Neutrophil (primary cell): ENCODE measurements around the gene DNAJC4.
A peak's percentile ranks its signal among the peaks of the same experiment; 100 is the strongest.

Experiments used
- H3K27ac ChIP-seq: fragments of 200-600 bp; sonication (generic); 2 replicates; pipeline ENCODE4 v1.5.1; 2016; ENCODE audit warnings: mild to moderate bottlenecking, moderate library complexity
- H3K27me3 ChIP-seq: fragments of 200-600 bp; sonication (generic); 2 replicates; pipeline ENCODE4 v1.6.0; 2016; ENCODE audit warnings: mild to moderate bottlenecking
- H3K36me3 ChIP-seq: fragments of 200-600 bp; sonication (generic); 2 replicates; pipeline ENCODE4 v1.5.1; 2017
- H3K4me1 ChIP-seq, 2 experiments: fragments of 200-600 bp in 1 of 2; sonication (generic) in 1 of 2; 1 replicate in 1 of 2; 2 replicates in 1 of 2; pipeline versions ENCODE4 v1.5.1 to v1.6.1; 2013 to 2016; ENCODE audit warnings: low read depth in 1 of 2, low read length in 1 of 2, mild to moderate bottlenecking in 1 of 2, moderate library complexity in 1 of 2; ENCODE audit not compliant: control insufficient read depth in 1 of 2, insufficient read depth in 1 of 2
- H3K4me3 ChIP-seq, 2 experiments: fragments of 200-600 bp in 1 of 2; sonication (generic) in 1 of 2; 1 replicate in 1 of 2; 2 replicates in 1 of 2; pipeline ENCODE4 v1.5.1; 2013 to 2016; ENCODE audit warnings: low read depth in 1 of 2, low read length in 1 of 2, mild to moderate bottlenecking in 1 of 2, moderate library complexity in 1 of 2
- H3K9me3 ChIP-seq: fragments of 200-600 bp; sonication (generic); 2 replicates; pipeline ENCODE4 v1.5.1; 2016
- TF ChIP-seq, protein P1 (sequence below): fragments of 200-600 bp; sonication (generic); IDR thresholded peaks from 2 replicates; pipeline ENCODE4 v1.5.1; 2016; ENCODE audit warnings: antibody characterized with exemption

The DNAJC4 gene

DNA sequence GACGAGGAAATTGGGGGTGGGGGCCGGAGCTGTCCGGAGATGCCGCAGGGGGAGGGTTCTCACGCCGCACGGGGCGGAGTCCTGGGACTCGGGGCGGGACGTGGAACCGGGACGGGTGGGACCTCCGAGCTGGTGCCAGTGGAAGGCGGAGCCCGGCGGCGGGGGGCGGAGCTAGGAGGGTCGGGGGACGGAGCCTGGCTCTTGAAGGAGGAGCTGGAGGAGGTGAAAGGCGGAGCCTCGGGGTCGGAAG is 10.8 kb downstream of the DNAJC4 start:
- Histone ChIP-seq H3K4me3 (peak overlapping the region; percentile 89 to 95), H3K4me1 (peaks cover 65 to 73% of the 10 kb centered on the region in 2 experiments)
- TF ChIP-seq, protein P1, sequence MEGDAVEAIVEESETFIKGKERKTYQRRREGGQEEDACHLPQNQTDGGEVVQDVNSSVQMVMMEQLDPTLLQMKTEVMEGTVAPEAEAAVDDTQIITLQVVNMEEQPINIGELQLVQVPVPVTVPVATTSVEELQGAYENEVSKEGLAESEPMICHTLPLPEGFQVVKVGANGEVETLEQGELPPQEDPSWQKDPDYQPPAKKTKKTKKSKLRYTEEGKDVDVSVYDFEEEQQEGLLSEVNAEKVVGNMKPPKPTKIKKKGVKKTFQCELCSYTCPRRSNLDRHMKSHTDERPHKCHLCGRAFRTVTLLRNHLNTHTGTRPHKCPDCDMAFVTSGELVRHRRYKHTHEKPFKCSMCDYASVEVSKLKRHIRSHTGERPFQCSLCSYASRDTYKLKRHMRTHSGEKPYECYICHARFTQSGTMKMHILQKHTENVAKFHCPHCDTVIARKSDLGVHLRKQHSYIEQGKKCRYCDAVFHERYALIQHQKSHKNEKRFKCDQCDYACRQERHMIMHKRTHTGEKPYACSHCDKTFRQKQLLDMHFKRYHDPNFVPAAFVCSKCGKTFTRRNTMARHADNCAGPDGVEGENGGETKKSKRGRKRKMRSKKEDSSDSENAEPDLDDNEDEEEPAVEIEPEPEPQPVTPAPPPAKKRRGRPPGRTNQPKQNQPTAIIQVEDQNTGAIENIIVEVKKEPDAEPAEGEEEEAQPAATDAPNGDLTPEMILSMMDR, result no peak

DNA sequence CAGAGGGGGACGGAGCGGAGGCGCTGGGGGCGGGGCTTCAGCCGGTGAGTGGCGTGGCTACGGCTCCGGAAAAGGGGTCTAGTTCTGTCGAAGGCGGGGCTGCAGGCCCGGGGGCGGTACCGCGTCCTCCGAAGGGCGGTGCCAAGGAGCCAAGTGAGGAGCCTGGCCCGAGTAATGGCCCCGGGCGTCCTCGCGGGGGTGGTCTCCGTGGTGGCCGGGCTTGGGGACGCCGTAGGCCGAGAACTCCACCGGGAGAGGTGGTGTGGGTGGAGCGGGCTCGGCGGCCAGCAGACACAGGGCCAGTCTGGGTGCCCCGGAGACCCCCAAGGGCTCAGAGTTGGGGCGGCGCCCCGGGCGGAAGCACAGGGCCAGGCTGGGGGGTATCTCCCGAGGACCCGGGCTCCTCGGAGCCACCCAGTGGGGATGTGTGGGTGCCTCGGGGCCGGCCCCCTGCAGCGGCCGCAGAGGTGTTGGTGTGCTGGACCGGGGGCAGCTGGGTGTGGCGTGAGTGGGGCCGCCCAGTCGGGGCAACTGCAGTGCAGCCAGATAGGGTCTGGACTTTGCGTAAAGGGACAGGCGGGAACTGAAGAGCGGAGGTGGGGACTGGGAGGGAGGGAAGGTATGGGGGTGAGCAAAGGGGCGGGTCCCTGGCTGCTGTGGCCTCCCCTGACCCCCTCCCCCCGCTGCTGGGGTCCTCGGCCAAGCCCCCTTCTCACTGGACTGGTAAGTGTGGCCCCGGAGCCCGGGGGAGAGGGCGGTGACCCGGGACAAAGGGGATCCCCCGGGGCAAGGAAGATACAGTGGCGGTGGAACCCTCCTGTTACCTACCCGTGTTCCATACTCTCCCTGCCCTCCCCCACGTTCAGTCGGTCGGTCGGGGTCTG is 11.4 kb downstream of the DNAJC4 start:
- H3K27ac ChIP-seq, result peak overlapping the region; percentile 96
- TF ChIP-seq, protein P1, result no peak
- peaks cover 7% of the 10 kb centered on the region for H3K27me3 ChIP-seq
- peak overlapping the region; percentile 89 to 95 for H3K4me3 ChIP-seq
- peaks cover 67 to 76% of the 10 kb centered on the region in 2 experiments for H3K4me1 ChIP-seq
- H3K36me3 ChIP-seq, result no peaks in the 10 kb centered on the region
- H3K9me3 ChIP-seq, result no peaks in the 10 kb centered on the region

More for the DNA sequence above, 10.8 kb downstream of the DNAJC4 start:
- Histone ChIP-seq H3K9me3 (no peaks in the 10 kb centered on the region), H3K36me3 (no peaks in the 10 kb centered on the region), H3K27me3 (peaks cover 6% of the 10 kb centered on the region), H3K27ac (peak overlapping the region; percentile 96)

DNA sequence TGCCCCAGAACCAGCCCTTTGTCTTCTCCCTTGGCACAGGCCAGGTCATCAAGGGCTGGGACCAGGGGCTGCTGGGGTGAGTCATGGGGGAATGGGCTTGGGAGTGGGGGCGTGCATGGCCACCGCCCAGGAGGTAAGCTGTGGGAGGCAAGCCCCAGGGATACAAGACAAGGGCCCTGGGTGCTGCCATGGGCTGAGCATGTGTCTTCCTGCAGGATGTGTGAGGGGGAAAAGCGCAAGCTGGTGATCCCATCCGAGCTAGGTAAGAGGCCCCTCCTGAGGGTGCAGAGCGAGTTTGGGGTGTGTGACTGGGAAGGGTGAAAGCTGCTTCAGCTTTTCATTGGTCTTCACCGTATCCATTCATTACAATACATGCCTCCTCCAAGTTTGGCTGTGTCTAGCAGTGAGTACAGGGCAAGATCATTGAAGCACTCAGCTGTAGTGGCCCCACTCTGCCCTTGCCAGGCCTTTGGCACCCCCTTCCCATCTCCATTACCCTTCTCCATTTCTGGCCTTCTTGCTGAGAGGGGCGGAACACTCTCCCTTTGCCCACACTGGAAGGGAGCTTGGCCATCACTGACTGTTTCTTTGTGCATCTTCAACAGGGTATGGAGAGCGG is 13.0 kb downstream of the DNAJC4 start:
- Histone ChIP-seq H3K4me1 (peaks cover 64 to 76% of the 10 kb centered on the region in 2 experiments), H3K36me3 (no peaks in the 10 kb centered on the region), H3K27me3 (peaks cover 10% of the 10 kb centered on the region), H3K27ac (peak overlapping the region; percentile 10), H3K4me3 (no peak overlapping the region), H3K9me3 (no peaks in the 10 kb centered on the region)
- TF ChIP-seq, protein P1, result no peak

DNA sequence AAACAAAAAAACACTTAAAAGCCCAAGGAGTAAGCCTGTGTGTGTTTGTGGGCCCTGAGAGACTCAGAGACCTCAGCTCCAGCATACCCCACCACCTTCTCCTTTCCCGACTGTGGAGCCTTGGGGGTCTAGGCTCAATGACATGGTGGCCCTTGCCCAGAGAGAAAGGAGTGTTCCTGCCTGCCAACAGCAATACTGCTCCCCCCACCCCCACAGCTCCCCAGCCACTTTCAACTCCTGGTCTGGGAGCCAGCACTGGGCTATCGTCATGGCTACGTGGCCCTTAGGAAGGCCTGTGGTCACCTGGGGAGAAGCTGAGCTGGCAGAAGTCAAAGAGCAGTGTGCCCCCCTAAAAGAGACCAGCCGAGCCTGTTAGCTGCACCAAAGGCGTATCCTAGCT is 13.8 kb downstream of the DNAJC4 start:
- TF ChIP-seq, protein P1, result no peak
- Histone ChIP-seq H3K4me1 (peaks cover 57 to 68% of the 10 kb centered on the region in 2 experiments), H3K4me3 (no peak overlapping the region), H3K27ac (no peak overlapping the region), H3K9me3 (no peaks in the 10 kb centered on the region), H3K36me3 (no peaks in the 10 kb centered on the region), H3K27me3 (peaks cover 10% of the 10 kb centered on the region)

DNA sequence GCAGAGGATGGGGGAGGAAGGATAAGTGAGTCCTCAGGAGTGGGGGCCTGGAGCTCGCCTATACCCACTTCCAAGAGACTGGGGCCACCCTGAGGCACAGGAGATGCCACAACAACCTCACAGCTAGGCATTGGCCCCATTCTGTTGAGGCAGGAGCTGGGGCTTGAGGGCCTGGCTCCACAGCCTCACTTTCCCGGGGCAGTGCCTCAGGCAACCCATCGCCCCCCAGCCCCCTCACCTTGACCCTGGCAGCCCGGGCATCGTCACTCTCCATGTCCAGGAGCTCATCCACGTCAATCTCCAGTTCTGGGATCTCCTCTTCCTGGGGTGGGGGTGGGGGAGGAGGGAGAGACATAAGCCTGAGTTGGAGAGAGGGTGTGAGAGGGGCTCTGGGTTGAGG is 14.6 kb downstream of the DNAJC4 start:
- peaks cover 10% of the 10 kb centered on the region for H3K27me3 ChIP-seq
- H3K27ac ChIP-seq, result no peak overlapping the region
- peaks cover 48 to 60% of the 10 kb centered on the region in 2 experiments for H3K4me1 ChIP-seq
- H3K4me3 ChIP-seq, result no peak overlapping the region
- TF ChIP-seq, protein P1, result no peak
- H3K36me3 ChIP-seq, result no peaks in the 10 kb centered on the region
- no peaks in the 10 kb centered on the region for H3K9me3 ChIP-seq
